ENCODE results near the gene DNMBP.

Gene DNMBP

GRCh38 chr10:99915414-99915813 is 94.3 kb downstream of the DNMBP start:
- in situ Hi-C loops (cut with MboI; ENCODE audit: low sequenced_read_pairs, unreplicated experiment), result no loop called here
- DNase-seq (ENCODE audit: low spot score), result no peak
- TF ChIP-seq CTCF (IDR thresholded peaks at IDR 0.05; ENCODE audit: borderline replicate concordance, control extremely low read depth, extremely low read depth, insufficient read depth, missing control alignments), result no peak

GRCh38 chr10:99914236-99914635 is 95.5 kb downstream of the DNMBP start:
- DNase-seq (ENCODE audit: low spot score), result no peak
- no peak for TF ChIP-seq CTCF (IDR thresholded peaks at IDR 0.05; ENCODE audit: borderline replicate concordance, control extremely low read depth, extremely low read depth, insufficient read depth, missing control alignments)
- in situ Hi-C loops (cut with MboI; ENCODE audit: low sequenced_read_pairs, unreplicated experiment), result no loop called here

DNA sequence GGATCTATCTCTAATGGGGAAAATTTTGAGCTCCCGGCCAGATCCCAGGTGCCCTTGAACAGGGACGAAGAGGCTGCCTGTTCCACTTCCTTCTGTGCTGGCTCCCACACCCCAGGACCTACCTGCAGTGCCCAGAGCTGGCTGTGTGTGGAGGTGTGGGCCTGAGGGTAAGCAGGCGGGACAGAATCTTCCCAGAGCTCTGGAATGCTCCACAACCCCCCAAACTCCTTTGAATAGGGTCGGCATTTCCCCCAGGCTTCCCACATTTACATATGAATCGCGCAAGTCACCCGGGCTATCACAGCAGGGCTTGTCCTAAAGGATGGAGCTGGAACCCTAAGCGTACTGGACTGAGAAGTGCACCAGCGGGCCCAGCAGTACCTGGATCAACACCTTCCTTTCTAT is 95.9 kb downstream of the DNMBP start:
- no peak for TF ChIP-seq CTCF (IDR thresholded peaks at IDR 0.05; ENCODE audit: borderline replicate concordance, control extremely low read depth, extremely low read depth, insufficient read depth, missing control alignments)
- in situ Hi-C loops (cut with MboI; ENCODE audit: low sequenced_read_pairs, unreplicated experiment), result no loop called here
- DNase-seq (ENCODE audit: low spot score), result no peak

DNA sequence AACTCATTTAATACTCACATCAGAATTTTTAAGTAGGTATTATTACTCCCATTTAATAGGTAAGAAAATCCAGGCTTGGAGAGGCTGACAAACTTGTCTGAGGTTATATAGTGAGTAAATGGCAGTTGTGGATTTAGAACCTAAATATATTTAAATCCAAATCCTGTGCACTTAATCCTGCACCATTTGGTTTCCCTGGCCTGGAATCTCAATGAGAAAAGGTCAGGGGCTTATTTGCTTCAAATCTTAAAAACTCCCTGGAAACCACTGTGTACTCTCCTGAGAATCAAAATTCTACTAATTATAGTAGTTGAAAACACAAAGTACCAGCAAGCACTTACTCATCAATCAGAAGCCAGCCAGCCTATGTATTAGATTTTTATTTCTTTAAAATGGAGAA is 97.7 kb downstream of the DNMBP start:
- TF ChIP-seq CTCF (IDR thresholded peaks at IDR 0.05; ENCODE audit: borderline replicate concordance, control extremely low read depth, extremely low read depth, insufficient read depth, missing control alignments), result no peak
- in situ Hi-C loops (cut with MboI; ENCODE audit: low sequenced_read_pairs, unreplicated experiment), result no loop called here

GRCh38 chr10:99908512-99908911 is 101.2 kb downstream of the DNMBP start:
- TF ChIP-seq CTCF (IDR thresholded peaks at IDR 0.05; ENCODE audit: borderline replicate concordance, control extremely low read depth, extremely low read depth, insufficient read depth, missing control alignments), result no peak
- in situ Hi-C loops (cut with MboI; ENCODE audit: low sequenced_read_pairs, unreplicated experiment), result no loop called here
- DNase-seq (ENCODE audit: low spot score), result no peak

More for the DNA sequence above, 97.7 kb downstream of the DNMBP start:
- no peak for DNase-seq (ENCODE audit: low spot score)

- in situ Hi-C loops (cut with MboI; ENCODE audit: low sequenced_read_pairs, unreplicated experiment), result no loop called here
- no peak for DNase-seq (ENCODE audit: low spot score)
- TF ChIP-seq CTCF (IDR thresholded peaks at IDR 0.05; ENCODE audit: borderline replicate concordance, control extremely low read depth, extremely low read depth, insufficient read depth, missing control alignments), result no peak
Measured at GRCh38 chr10:99906470-99906869, 103.3 kb downstream of the DNMBP start.

GRCh38 chr10:99905971-99906370 is 103.8 kb downstream of the DNMBP start:
- no peak for TF ChIP-seq CTCF (IDR thresholded peaks at IDR 0.05; ENCODE audit: borderline replicate concordance, control extremely low read depth, extremely low read depth, insufficient read depth, missing control alignments)
- in situ Hi-C loops (cut with MboI; ENCODE audit: low sequenced_read_pairs, unreplicated experiment), result no loop called here
- no peak for DNase-seq (ENCODE audit: low spot score)

Data from GM13976 (cell line).